CD4-positive, alpha-beta T cell treated with Interleukin-12 subunit alpha and Interleukin-12 subunit beta, for 1 hour (primary cell): ENCODE results near the gene NCAM1.

Source experiments
- DNase-seq: peaks from one replicate; pipeline ENCODE4 v3.0.0-alpha.2; 2020

The NCAM1 gene

GRCh38 chr11:113213549-113213948 lies 252.3 kb downstream of the NCAM1 start:
- no peak for DNase-seq

GRCh38 chr11:113222241-113222640 lies 261.0 kb downstream of the NCAM1 start:
- no peak for DNase-seq

- no peak for DNase-seq
These were observed 273.7 kb downstream of the NCAM1 start for GRCh38 chr11:113234888-113235287.

- no peak for DNase-seq
These were observed 276.0 kb downstream of the NCAM1 start for GRCh38 chr11:113237261-113237660.

GRCh38 chr11:113238721-113239120 lies 277.5 kb downstream of the NCAM1 start:
- DNase-seq: no peak

GRCh38 chr11:113240389-113240788 lies 279.2 kb downstream of the NCAM1 start:
- no peak for DNase-seq

GRCh38 chr11:113240790-113241635 lies 279.8 kb downstream of the NCAM1 start:
- no peak for DNase-seq

- DNase-seq: no peak
These were observed 280.4 kb downstream of the NCAM1 start for GRCh38 chr11:113241636-113242054.

GRCh38 chr11:113242060-113242459 lies 280.8 kb downstream of the NCAM1 start:
- DNase-seq: no peak

GRCh38 chr11:113242767-113243397 lies 281.7 kb downstream of the NCAM1 start:
- DNase-seq: no peak

- DNase-seq: no peak
These were observed 282.5 kb downstream of the NCAM1 start for GRCh38 chr11:113243696-113244095.

- no peak for DNase-seq
These were observed 284.0 kb downstream of the NCAM1 start for GRCh38 chr11:113245216-113245615.

GRCh38 chr11:113247221-113247620 lies 286.0 kb downstream of the NCAM1 start:
- DNase-seq: no peak

GRCh38 chr11:113247966-113248365 lies 286.7 kb downstream of the NCAM1 start:
- DNase-seq: no peak

- no peak for DNase-seq
These were observed 287.7 kb downstream of the NCAM1 start for GRCh38 chr11:113248702-113249490.

- DNase-seq: no peak
These were observed 288.2 kb downstream of the NCAM1 start for GRCh38 chr11:113249491-113249763.

- no peak for DNase-seq
These were observed 288.6 kb downstream of the NCAM1 start for GRCh38 chr11:113249786-113250185.

- DNase-seq: no peak
These were observed 290.1 kb downstream of the NCAM1 start for GRCh38 chr11:113251281-113251680.

GRCh38 chr11:113253406-113253805 lies 292.2 kb downstream of the NCAM1 start:
- DNase-seq: no peak

GRCh38 chr11:113255096-113255495 lies 293.9 kb downstream of the NCAM1 start:
- DNase-seq: no peak

GRCh38 chr11:113255741-113256140 lies 294.5 kb downstream of the NCAM1 start:
- DNase-seq: no peak

GRCh38 chr11:113256431-113257202 lies 295.4 kb downstream of the NCAM1 start:
- DNase-seq: no peak

- no peak for DNase-seq
These were observed 298.8 kb downstream of the NCAM1 start for GRCh38 chr11:113260096-113260425.
